OCI-LY7 (cell line): ENCODE data around the gene METTL1. TPM values are rescaled to one million over a fixed set of nuclear protein-coding genes. Genes with fewer than 3 reads are reported as not detected.

Experiments
- BruUV-seq: library from RNA; stranded (reverse); fragments of 400-500 nt; replicated peaks from 2 replicates; lab custom pipeline; 2021; lab: Mats Ljungman, UMichigan
- CTCF ChIA-PET: fragments of 300-600 bp; sonication (Branson Sonifier 250); formaldehyde crosslinking; loops from one replicate; lab custom pipeline; 2022; ENCODE audit warnings: antibody characterized with exemption; ENCODE audit not compliant: unreplicated experiment; lab: Charles Lee
- POLR2A ChIA-PET: fragments of 300-600 bp; sonication (Branson Sonifier 250); formaldehyde crosslinking; loops from one replicate; lab custom pipeline; 2022; ENCODE audit warnings: antibody characterized with exemption; lab: Charles Lee
- DNase-seq: peaks from one replicate; pipeline ENCODE4 v3.0.0-alpha.2; 2015; ENCODE audit warnings: low spot score
- H2AFZ ChIP-seq: fragments of 200-600 bp; sonication (generic), shearing (Covaris generic); 2 replicates; pipeline ENCODE4 v1.6.1; 2014; ENCODE audit warnings: mild to moderate bottlenecking, antibody characterized with exemption, low read length, moderate library complexity
- H3K27ac ChIP-seq: fragments of 200-600 bp; sonication (generic); 2 replicates; pipeline ENCODE4 v1.5.1; 2014; ENCODE audit warnings: mixed run types, low read depth, mild to moderate bottlenecking, moderate library complexity, low read length, inconsistent platforms; ENCODE audit not compliant: poor library complexity, severe bottlenecking
- H3K36me3 ChIP-seq: fragments of 200-600 bp; sonication (generic); 2 replicates; pipeline ENCODE4 v1.6.1; 2014; ENCODE audit warnings: mild to moderate bottlenecking, antibody characterized with exemption, low read length, moderate library complexity, mixed read lengths; ENCODE audit not compliant: insufficient read depth
- H3K4me1 ChIP-seq: fragments of 200-600 bp; sonication (generic); 2 replicates; pipeline ENCODE4 v1.5.1; 2014; ENCODE audit warnings: mild to moderate bottlenecking, low read length; ENCODE audit not compliant: insufficient read depth, poor library complexity, severe bottlenecking
- H3K4me2 ChIP-seq: fragments of 200-600 bp; sonication (generic); 2 replicates; pipeline ENCODE4 v1.6.1; 2014; ENCODE audit warnings: mild to moderate bottlenecking, low read length
- H3K4me3 ChIP-seq: fragments of 200-600 bp; sonication (generic); 2 replicates; pipeline ENCODE4 v1.5.1; 2014; ENCODE audit warnings: mild to moderate bottlenecking, low read depth, low read length; ENCODE audit not compliant: poor library complexity, severe bottlenecking
- H3K79me2 ChIP-seq: fragments of 200-600 bp; sonication (generic); 2 replicates; pipeline ENCODE4 v1.6.1; 2016; ENCODE audit warnings: low read depth, mild to moderate bottlenecking, low read length, moderate library complexity, mixed read lengths; ENCODE audit not compliant: insufficient read depth
- H3K9me2 ChIP-seq: fragments of 200-600 bp; sonication (generic); 2 replicates; pipeline ENCODE4 v1.6.1; 2016; ENCODE audit warnings: mild to moderate bottlenecking, low read length, mixed read lengths; ENCODE audit not compliant: insufficient read depth
- H3K9me3 ChIP-seq: fragments of 200-600 bp; sonication (generic); 2 replicates; pipeline ENCODE4 v1.6.1; 2014; ENCODE audit warnings: mild to moderate bottlenecking, mixed run types, low read length, mixed read lengths
- H4K20me1 ChIP-seq: fragments of 200-600 bp; sonication (generic); 2 replicates; pipeline ENCODE4 v1.6.1; 2014; ENCODE audit warnings: mild to moderate bottlenecking, antibody characterized with exemption, low read length, moderate library complexity, mixed read lengths; ENCODE audit not compliant: insufficient read depth
- EZH2phosphoT487 ChIP-seq: fragments of 200-600 bp; sonication (generic); IDR thresholded peaks from 2 replicates; pipeline ENCODE4 v1.6.1; 2018; ENCODE audit warnings: low read depth, borderline replicate concordance, mild to moderate bottlenecking, mixed run types, antibody characterized with exemption, low read length, moderate library complexity, mixed read lengths
- intact Hi-C: fragments of 100-400 bp; cut with micrococcal nuclease; formaldehyde crosslinking; loops from one replicate; pipeline ENCODE4 v1.10.0; 2022; ENCODE audit not compliant: unreplicated experiment
- total RNA-seq, 2 experiments: library from RNA; depleted of rRNA in 1 of 2; stranded (reverse); fragments of >200 nt in 1 of 2; shearing (Covaris generic) in 1 of 2; gene quantifications; 2 replicates each; pipeline ENCODE4 v1.2.3, GENCODE V29; 2014 to 2022
- TF ChIP-seq, protein P1 (sequence below): fragments of 200-600 bp; sonication (generic); conservative IDR thresholded peaks from 2 replicates; pipeline ENCODE4 v1.5.1; 2014; ENCODE audit warnings: mild to moderate bottlenecking, antibody characterized with exemption, low read length, moderate library complexity, mixed read lengths

METTL1 gene
- total RNA-seq, 2 experiments from 2014 or later: 22.2 to 23.6 TPM

DNA sequence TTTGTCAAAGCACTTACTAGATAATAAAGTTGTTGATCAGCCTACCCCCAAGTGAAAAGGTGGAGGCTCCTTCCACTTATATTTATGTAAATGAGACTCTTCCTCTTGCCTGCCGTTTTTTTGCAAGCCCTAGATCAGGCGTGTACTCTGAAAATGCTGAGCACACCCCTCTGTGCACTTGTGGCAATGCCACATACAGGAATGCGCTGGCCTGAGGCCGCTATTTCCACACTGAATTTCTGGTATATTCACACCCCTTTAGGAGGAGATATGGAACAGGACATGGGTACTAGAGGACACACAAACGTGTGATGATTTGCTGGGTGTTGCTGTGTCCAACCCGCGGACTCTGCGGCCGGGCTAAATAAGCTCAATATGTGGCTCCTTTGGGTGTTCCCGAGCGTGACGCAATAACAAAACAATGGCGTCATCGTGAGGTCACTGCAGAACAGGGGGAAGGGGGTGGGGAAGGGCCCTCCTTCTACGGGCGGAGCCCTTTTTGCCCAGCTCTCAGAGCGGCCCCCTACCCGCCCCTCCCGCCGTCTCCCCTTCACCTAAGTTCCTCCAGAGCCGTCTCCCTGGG is 27.6 kb downstream of the METTL1 start:
- H3K36me3 ChIP-seq: peaks cover 42% of the 10 kb centered on the region
- BruUV-seq: no TSS peak
- peak overlapping the region; percentile 48; the same call in 1 of the 2 replicates for H2AFZ ChIP-seq
- peak; percentile 30 for DNase-seq
- no peak for TF ChIP-seq EZH2phosphoT487
- TF ChIP-seq, protein P1, sequence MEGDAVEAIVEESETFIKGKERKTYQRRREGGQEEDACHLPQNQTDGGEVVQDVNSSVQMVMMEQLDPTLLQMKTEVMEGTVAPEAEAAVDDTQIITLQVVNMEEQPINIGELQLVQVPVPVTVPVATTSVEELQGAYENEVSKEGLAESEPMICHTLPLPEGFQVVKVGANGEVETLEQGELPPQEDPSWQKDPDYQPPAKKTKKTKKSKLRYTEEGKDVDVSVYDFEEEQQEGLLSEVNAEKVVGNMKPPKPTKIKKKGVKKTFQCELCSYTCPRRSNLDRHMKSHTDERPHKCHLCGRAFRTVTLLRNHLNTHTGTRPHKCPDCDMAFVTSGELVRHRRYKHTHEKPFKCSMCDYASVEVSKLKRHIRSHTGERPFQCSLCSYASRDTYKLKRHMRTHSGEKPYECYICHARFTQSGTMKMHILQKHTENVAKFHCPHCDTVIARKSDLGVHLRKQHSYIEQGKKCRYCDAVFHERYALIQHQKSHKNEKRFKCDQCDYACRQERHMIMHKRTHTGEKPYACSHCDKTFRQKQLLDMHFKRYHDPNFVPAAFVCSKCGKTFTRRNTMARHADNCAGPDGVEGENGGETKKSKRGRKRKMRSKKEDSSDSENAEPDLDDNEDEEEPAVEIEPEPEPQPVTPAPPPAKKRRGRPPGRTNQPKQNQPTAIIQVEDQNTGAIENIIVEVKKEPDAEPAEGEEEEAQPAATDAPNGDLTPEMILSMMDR: no peak
- H4K20me1 ChIP-seq: no peaks in the 10 kb centered on the region
- POLR2A ChIA-PET: interaction anchor here (0.6 to 0.7 kb wide), 4 partner anchors 41 to 154 kb away, joined by 3 to 4 read pairs (median 4); partner anchors contain the start of gene PIP4K2C
- no peaks in the 10 kb centered on the region for H3K9me3 ChIP-seq
- peaks cover 46% of the 10 kb centered on the region for H3K4me1 ChIP-seq
- peak overlapping the region; percentile 45 for H3K4me2 ChIP-seq
- H3K27ac ChIP-seq: no peak overlapping the region
- CTCF ChIA-PET: interaction anchor here (0.5 kb wide), 1 partner anchor 26 kb away, joined by 3 read pairs; no protein-coding TSS in a partner anchor
- H3K79me2 ChIP-seq: peaks cover 17% of the 10 kb centered on the region; the same call in 1 of the 2 replicates
- intact Hi-C loops: loop anchor here (5.0 kb wide), 1 partner anchor 267 kb away; the partner anchor contains the start of gene ARHGAP9
- H3K9me2 ChIP-seq: no peaks in the 10 kb centered on the region
- H3K4me3 ChIP-seq: peak overlapping the region; percentile 44

DNA sequence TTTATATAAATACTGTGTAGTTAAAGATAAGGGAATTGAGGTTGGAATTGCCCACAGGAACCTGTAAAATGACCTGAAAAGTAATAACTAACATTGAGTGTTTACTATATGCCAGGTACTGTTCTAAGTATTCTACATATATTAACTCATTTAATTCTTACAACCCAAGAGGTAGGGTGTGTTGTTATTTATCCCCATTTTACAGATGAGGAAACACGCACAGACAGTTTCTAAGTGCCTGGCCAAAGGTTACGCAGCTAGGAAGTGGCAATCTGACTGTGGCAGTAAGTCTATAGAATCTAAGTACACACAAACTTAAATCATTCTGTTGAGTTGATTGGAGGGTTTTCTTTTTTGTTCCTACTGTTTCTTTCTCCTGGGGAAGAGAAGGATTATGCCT is 28.1 kb downstream of the METTL1 start:
- ChIA-PET CTCF (no interaction called here), POLR2A (interaction anchor here (0.6 kb wide), 1 partner anchor 143 kb away, joined by 3 read pairs; no protein-coding TSS in a partner anchor)
- TF ChIP-seq EZH2phosphoT487: no peak
- TF ChIP-seq, protein P1: no peak
- Histone ChIP-seq H3K79me2 (peaks cover 14% of the 10 kb centered on the region; the same call in 1 of the 2 replicates), H2AFZ (peak overlapping the region; percentile 48; the same call in 1 of the 2 replicates), H3K27ac (no peak overlapping the region), H3K4me2 (peak overlapping the region; percentile 45), H3K4me3 (peak overlapping the region; percentile 44), H3K9me2 (no peaks in the 10 kb centered on the region), H3K36me3 (peaks cover 37% of the 10 kb centered on the region), H3K9me3 (no peaks in the 10 kb centered on the region), H3K4me1 (peaks cover 47% of the 10 kb centered on the region), H4K20me1 (no peaks in the 10 kb centered on the region)
- no TSS peak for BruUV-seq
- intact Hi-C loops: loop anchor here (5.0 kb wide), 1 partner anchor 266 kb away; the partner anchor contains the start of gene ARHGAP9
- DNase-seq: no peak
